Peyer's patch (tissue), 4 donors: ENCODE results near the gene MYO9A. TPM values are rescaled to one million over a fixed set of nuclear protein-coding genes. Genes with fewer than 3 reads are reported as not detected.
A peak's percentile ranks its signal among the peaks of the same experiment; 100 is the strongest.

ENCODE experiments used
- DNase-seq, 3 donors: peaks; one replicate each; pipeline ENCODE4 v3.0.0-alpha.2; 2017 to 2019
- H3K27ac ChIP-seq, 4 donors: fragments of 200-600 bp; sonication (generic); one replicate each; pipeline ENCODE4 v1.5.1; 2016 to 2019
- H3K27me3 ChIP-seq, 2 donors: fragments of 200-600 bp; sonication (generic); one replicate each; pipeline ENCODE4 v1.5.1; 2019
- H3K36me3 ChIP-seq, 3 donors: fragments of 200-600 bp; sonication (generic); one replicate each; pipeline ENCODE4 v1.5.1; 2016 to 2019
- H3K4me1 ChIP-seq, 4 donors: fragments of 200-600 bp; sonication (generic); one replicate each; pipeline ENCODE4 v1.5.1; 2016 to 2019
- H3K4me3 ChIP-seq, 4 donors: fragments of 200-600 bp; sonication (generic); 1 replicate in 3 of 4; 2 replicates in 1 of 4; pipeline ENCODE4 v1.5.1; 2016 to 2019; ENCODE audit warnings: mild to moderate bottlenecking in 1 of 4
- H3K9me3 ChIP-seq, 4 donors: fragments of 200-600 bp; sonication (generic); one replicate each; pipeline ENCODE4 v1.5.1; 2016 to 2019; ENCODE audit warnings: mild to moderate bottlenecking in 1 of 4
- POLR2A ChIP-seq, 2 donors: fragments of 450-650 bp; IDR thresholded peaks; one replicate each; pipeline ENCODE4 v1.5.1; 2017; ENCODE audit warnings: antibody characterized with exemption in 2 of 2, mild to moderate bottlenecking in 2 of 2, moderate library complexity in 2 of 2
- total RNA-seq, 4 donors: library from RNA; depleted of rRNA; stranded (reverse); fragments of >200 nt; gene quantifications; one replicate each; pipeline ENCODE4 v1.1.0, GENCODE V29; 2016
- TF ChIP-seq, protein P1 (sequence below), 6 experiments: fragments of 450-650 bp in 4 of 6; fragments of 200-600 bp in 2 of 6; sonication (generic) in 1 of 6; IDR thresholded peaks; one replicate each; pipeline ENCODE4 v1.5.1; 2017 to 2019; ENCODE audit warnings: antibody characterized with exemption in 6 of 6, mild to moderate bottlenecking in 3 of 6, moderate library complexity in 1 of 6

MYO9A gene
- total RNA-seq, 4 donors from 2014 or later, result 28.2 to 47.3 (median 39.3) TPM

DNA sequence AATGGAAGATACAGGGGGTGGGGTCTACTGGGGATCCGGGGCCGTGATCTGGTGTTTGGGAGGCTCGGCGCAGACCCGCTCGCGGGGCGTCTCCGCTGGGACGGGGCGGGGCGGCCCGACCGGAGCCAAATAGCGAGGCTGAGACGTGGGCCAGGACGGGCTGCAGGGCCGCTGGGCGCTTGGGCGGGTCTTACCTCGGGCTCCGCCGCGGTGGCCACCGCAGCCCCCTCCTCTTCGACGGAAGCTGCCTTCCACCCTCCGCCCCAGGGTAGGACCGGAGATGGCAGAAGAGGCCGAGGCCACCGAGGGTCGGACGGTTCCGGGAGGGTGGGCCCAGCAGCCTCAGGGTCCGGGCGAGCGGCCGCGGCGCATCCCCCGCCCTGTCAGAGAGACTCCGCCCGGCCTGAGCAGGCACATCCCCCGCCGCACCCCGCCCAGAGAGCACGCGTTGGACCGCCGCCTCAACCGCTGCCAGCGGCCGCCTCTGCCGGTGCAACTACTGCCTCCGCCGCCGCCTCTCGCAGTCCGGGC is 399 bp downstream of the MYO9A start:
- Histone ChIP-seq H3K36me3 (no peaks in the 10 kb centered on the region), H3K27ac (peak overlapping the region; percentile 91 to 98 (median 94)), H3K9me3 (no peaks in the 10 kb centered on the region), H3K27me3 (no peaks in the 10 kb centered on the region), H3K4me1 (peaks cover 0 to 16% (median 2%) of the 10 kb centered on the region in 4 donors), H3K4me3 (peak overlapping the region; percentile 74 to 92 (median 80))
- DNase-seq, result peak in 2 of 3 donors; percentile 76 to 87
- TF ChIP-seq, protein P1, sequence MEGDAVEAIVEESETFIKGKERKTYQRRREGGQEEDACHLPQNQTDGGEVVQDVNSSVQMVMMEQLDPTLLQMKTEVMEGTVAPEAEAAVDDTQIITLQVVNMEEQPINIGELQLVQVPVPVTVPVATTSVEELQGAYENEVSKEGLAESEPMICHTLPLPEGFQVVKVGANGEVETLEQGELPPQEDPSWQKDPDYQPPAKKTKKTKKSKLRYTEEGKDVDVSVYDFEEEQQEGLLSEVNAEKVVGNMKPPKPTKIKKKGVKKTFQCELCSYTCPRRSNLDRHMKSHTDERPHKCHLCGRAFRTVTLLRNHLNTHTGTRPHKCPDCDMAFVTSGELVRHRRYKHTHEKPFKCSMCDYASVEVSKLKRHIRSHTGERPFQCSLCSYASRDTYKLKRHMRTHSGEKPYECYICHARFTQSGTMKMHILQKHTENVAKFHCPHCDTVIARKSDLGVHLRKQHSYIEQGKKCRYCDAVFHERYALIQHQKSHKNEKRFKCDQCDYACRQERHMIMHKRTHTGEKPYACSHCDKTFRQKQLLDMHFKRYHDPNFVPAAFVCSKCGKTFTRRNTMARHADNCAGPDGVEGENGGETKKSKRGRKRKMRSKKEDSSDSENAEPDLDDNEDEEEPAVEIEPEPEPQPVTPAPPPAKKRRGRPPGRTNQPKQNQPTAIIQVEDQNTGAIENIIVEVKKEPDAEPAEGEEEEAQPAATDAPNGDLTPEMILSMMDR (IDR thresholded peaks at IDR 0.05), result no peak
- peak; percentile 48 to 52 for TF ChIP-seq POLR2A (IDR thresholded peaks at IDR 0.05)

DNA sequence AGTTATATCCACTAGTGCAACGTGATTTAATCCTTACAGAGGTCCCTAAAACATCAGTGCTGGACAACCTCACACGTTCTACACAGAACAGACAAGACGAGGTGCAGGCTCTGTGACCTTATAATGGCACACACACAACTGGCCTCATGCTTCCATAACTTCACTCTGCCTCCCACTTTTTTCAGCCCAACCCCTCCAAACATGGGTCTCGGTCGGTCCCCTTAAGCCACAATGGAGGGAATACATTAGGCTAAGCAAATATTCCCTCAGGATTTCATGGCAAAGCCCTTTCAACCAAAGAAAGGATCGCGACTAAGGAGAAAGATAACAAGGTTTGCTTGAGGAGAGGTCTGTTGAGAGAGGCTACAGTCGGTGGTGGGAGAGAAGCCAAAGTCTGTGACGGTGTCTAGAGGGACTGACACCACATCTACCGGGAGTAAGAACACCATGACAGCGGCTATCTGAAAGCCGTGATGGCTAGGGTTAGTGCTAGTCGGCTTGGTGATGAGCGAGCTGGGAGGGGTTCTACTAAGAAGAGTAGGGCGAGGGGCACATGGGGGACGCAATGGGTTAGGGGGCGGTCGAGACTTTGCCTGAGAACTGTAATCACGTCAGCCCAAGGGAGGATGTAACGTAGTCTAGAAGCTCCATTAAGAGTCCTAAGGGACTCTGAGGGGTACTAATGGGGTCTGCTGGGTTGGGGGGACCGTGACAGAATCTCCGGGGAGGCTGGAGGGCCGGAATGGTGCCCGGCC is 1.0 kb downstream of the MYO9A start:
- peaks cover 0 to 16% (median 2%) of the 10 kb centered on the region in 4 donors for H3K4me1 ChIP-seq

DNA sequence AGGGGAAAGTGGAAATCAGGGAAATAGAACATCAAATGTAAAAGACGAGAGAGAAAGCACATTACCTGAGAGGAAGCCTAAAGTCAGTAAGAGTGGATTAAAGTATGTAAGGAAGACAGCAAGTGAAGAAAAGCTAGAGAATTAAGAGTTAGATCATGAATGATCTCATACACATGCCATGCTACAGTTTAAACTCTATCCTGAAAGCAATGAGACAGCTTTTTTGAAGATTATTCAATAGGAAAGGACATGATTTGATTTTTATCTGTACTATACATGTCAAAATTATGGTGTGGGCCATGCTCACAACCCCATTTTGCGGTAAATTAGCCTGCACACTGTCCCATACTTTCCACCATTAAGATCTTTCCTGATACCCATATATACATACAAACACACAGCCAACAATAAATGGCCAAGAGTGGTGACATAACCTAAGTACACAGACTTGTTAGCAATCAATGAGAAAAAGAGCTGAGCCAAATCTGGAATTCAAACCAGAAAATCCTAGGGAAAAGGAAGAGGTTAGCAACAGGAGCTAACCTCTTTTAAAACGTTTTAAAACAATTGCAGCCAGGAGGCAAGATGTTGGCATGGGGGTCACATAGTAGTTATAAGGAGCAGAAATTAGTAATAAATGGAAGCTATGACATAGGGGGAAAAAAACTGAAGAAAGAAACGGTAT is 4.5 kb downstream of the MYO9A start:
- Histone ChIP-seq H3K4me3 (no peak overlapping the region), H3K9me3 (no peaks in the 10 kb centered on the region), H3K4me1 (peaks cover 0 to 10% (median 0%) of the 10 kb centered on the region in 4 donors), H3K36me3 (no peaks in the 10 kb centered on the region), H3K27ac (no peak overlapping the region), H3K27me3 (no peaks in the 10 kb centered on the region)
- no peak for DNase-seq
- no peak for TF ChIP-seq POLR2A (IDR thresholded peaks at IDR 0.05)
- TF ChIP-seq, protein P1 (IDR thresholded peaks at IDR 0.05), result no peak

More for the DNA sequence above, 1.0 kb downstream of the MYO9A start:
- H3K36me3 ChIP-seq, result no peaks in the 10 kb centered on the region
- TF ChIP-seq POLR2A (IDR thresholded peaks at IDR 0.05), result no peak
- TF ChIP-seq, protein P1 (IDR thresholded peaks at IDR 0.05), result no peak
- no peaks in the 10 kb centered on the region for H3K9me3 ChIP-seq
- peak overlapping the region; percentile 74 to 92 (median 80) for H3K4me3 ChIP-seq
- H3K27ac ChIP-seq, result peak overlapping the region; percentile 91 to 98 (median 94)
- no peaks in the 10 kb centered on the region for H3K27me3 ChIP-seq
- DNase-seq, result peak in 2 of 3 donors; percentile 31 to 63

DNA sequence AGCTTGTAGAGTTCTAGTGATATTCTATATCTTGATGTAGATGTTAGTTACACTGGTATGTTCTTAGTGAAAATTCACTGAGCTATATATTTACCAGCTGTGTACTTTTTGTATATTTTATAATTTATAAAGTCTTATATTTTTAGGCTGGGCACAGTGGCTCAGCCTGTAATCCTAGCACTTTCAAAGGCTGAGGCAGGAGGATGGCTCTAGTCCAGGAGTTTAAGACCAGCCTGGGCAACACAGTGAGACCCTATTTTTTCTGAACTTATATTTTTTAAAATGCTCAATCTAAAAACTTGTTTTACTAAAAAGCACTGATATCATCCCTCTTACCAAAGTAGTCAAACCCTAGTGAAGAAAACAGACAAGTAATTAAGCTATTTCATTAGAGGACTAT is 5.1 kb downstream of the MYO9A start:
- Histone ChIP-seq H3K27me3 (no peaks in the 10 kb centered on the region), H3K27ac (no peak overlapping the region)
- no peak for DNase-seq

DNA sequence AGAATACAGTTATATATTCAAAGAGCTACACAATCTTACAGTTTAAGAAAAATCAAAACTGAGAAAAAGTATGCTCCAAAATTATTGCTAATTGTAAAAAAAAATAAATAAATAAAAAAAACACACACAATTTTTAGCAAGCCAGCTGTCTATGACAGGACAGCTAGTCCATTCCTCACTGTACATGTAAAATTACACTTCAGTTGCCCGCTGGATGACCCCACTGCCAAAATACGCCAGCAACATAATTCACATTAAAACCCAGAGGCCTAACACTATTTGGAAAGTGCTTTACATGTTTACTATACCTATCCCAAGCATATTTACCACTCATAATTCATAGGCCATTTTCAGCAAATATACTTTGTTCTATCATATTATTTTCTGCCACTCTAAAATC is 5.8 kb downstream of the MYO9A start:
- no peak overlapping the region for H3K4me3 ChIP-seq
- peaks cover 0 to 10% (median 0%) of the 10 kb centered on the region in 4 donors for H3K4me1 ChIP-seq
- TF ChIP-seq, protein P1 (IDR thresholded peaks at IDR 0.05), result no peak
- TF ChIP-seq POLR2A (IDR thresholded peaks at IDR 0.05), result no peak
- H3K27me3 ChIP-seq, result no peaks in the 10 kb centered on the region
- no peak for DNase-seq
- H3K9me3 ChIP-seq, result no peaks in the 10 kb centered on the region
- no peak overlapping the region for H3K27ac ChIP-seq
- H3K36me3 ChIP-seq, result no peaks in the 10 kb centered on the region

More for the DNA sequence above, 5.1 kb downstream of the MYO9A start:
- no peaks in the 10 kb centered on the region for H3K36me3 ChIP-seq
- peaks cover 0 to 10% (median 0%) of the 10 kb centered on the region in 4 donors for H3K4me1 ChIP-seq
- no peak overlapping the region for H3K4me3 ChIP-seq
- H3K9me3 ChIP-seq, result no peaks in the 10 kb centered on the region
- TF ChIP-seq POLR2A (IDR thresholded peaks at IDR 0.05), result no peak
- TF ChIP-seq, protein P1 (IDR thresholded peaks at IDR 0.05), result no peak
